Activated T-helper 1 cell treated with Interleukin-2 at 50 U/mL for 16 hours (primary cell): Measurements from ENCODE around the gene CCDC34.

Experiments used
- DNase-seq: peaks from one replicate; pipeline ENCODE4 v3.0.0-alpha.2; 2020; ENCODE audit warnings: low read depth

CCDC34 gene

GRCh38 chr11:27392278-27393114 is 29.5 kb upstream of the CCDC34 start:
- DNase-seq, result no peak

GRCh38 chr11:27391331-27392015 is 28.5 kb upstream of the CCDC34 start:
- DNase-seq, result no peak

GRCh38 chr11:27390318-27391295 is 27.6 kb upstream of the CCDC34 start:
- no peak for DNase-seq

GRCh38 chr11:27388869-27389268 is 25.9 kb upstream of the CCDC34 start:
- DNase-seq, result no peak

- DNase-seq, result no peak
These were observed 25.0 kb upstream of the CCDC34 start for GRCh38 chr11:27388001-27388400.

- no peak for DNase-seq
These were observed 24.3 kb upstream of the CCDC34 start for GRCh38 chr11:27387362-27387761.

GRCh38 chr11:27386181-27386845 is 23.3 kb upstream of the CCDC34 start:
- DNase-seq, result no peak

- no peak for DNase-seq
These were observed 22.2 kb upstream of the CCDC34 start for GRCh38 chr11:27385245-27385644.

- DNase-seq, result no peak
These were observed 21.2 kb upstream of the CCDC34 start for GRCh38 chr11:27384227-27384626.

- DNase-seq, result no peak
These were observed 20.6 kb upstream of the CCDC34 start for GRCh38 chr11:27383645-27384044.

- DNase-seq, result no peak
These were observed 18.2 kb upstream of the CCDC34 start for GRCh38 chr11:27381238-27381666.

- no peak for DNase-seq
These were observed 17.8 kb upstream of the CCDC34 start for GRCh38 chr11:27380771-27381170.

GRCh38 chr11:27379449-27379848 is 16.4 kb upstream of the CCDC34 start:
- no peak for DNase-seq

GRCh38 chr11:27375370-27375769 is 12.4 kb upstream of the CCDC34 start:
- no peak for DNase-seq

- no peak for DNase-seq
These were observed 11.0 kb upstream of the CCDC34 start for GRCh38 chr11:27373856-27374602.

GRCh38 chr11:27373392-27373791 is 10.4 kb upstream of the CCDC34 start:
- DNase-seq, result no peak

- DNase-seq, result no peak
These were observed 9.1 kb upstream of the CCDC34 start for GRCh38 chr11:27372164-27372563.

GRCh38 chr11:27371489-27371888 is 8.5 kb upstream of the CCDC34 start:
- no peak for DNase-seq

GRCh38 chr11:27370374-27370773 is 7.4 kb upstream of the CCDC34 start:
- DNase-seq, result no peak

- DNase-seq, result no peak
These were observed 4.9 kb upstream of the CCDC34 start for GRCh38 chr11:27367881-27368280.

GRCh38 chr11:27363576-27364117 is 632 bp upstream of the CCDC34 start:
- DNase-seq, result no peak
